ENCODE results near the gene CHRNA7. TPM values are rescaled to one million over a fixed set of nuclear protein-coding genes. Genes with fewer than 3 reads are reported as not detected.

Gene CHRNA7
- total RNA-seq, 1 donor from 2014 or later, result 1.5 TPM

DNA sequence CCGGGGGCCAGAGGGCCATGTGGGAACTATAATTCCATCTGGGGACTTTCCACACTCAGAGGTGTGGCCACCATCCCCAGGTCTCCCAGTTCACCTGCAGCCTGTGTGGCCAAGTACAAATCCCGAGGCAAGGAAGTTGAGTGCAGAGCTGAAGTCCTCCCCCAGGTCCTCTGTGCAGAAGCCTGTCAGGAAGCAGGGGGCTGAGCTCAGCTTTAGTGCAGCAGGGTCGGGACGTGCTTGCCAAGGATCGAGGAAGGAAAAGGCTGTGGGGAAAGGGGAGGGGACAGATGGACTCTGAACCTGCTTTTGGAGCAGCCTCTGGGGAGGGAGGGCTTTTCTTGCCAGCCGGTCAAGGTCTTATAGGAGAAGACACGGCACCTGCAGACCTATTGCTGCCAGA lies 67.7 kb downstream of the CHRNA7 start:
- no peak for DNase-seq (ENCODE audit: low read depth)
- TF ChIP-seq, protein P1, sequence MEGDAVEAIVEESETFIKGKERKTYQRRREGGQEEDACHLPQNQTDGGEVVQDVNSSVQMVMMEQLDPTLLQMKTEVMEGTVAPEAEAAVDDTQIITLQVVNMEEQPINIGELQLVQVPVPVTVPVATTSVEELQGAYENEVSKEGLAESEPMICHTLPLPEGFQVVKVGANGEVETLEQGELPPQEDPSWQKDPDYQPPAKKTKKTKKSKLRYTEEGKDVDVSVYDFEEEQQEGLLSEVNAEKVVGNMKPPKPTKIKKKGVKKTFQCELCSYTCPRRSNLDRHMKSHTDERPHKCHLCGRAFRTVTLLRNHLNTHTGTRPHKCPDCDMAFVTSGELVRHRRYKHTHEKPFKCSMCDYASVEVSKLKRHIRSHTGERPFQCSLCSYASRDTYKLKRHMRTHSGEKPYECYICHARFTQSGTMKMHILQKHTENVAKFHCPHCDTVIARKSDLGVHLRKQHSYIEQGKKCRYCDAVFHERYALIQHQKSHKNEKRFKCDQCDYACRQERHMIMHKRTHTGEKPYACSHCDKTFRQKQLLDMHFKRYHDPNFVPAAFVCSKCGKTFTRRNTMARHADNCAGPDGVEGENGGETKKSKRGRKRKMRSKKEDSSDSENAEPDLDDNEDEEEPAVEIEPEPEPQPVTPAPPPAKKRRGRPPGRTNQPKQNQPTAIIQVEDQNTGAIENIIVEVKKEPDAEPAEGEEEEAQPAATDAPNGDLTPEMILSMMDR (conservative IDR thresholded peaks at IDR 0.05; ENCODE audit: low read depth, low read length), result no peak
- no peak overlapping the region for H3K4me3 ChIP-seq (ENCODE audit: low read depth, low read length)

DNA sequence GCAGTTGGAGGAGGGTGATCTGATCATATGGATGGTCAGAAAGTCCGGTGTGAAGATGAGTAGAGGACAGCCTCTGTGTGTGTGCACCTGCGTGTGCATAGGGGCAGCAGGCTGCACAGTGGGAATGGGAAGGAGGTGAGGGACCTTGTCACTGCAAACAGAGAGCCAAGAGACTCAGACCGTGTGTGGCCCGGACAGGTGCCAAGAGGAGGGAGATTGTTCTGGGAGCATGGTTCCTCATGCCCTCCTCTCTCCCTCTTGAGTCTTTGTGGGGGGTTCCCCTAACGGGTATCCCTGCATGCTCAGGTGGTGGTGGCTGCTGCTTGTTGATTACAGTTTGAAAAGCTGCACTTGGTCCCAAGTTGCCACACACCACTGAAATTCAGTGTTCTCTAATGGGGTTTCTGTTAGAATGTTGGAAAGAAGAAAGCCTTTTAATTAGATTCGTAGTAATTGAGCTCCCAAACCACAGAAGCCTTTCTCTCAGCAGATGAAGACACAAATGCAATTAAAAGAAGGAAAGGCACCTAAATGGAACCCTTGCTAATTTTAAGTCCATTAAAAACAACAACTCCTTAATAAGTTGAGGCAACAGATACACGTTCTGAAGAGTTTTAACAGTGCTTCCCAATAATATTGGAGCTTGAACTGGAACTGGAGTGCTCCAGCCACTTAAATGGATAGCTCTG lies 68.9 kb downstream of the CHRNA7 start:
- no peak overlapping the region for H3K4me3 ChIP-seq (ENCODE audit: low read depth, low read length)
- TF ChIP-seq, protein P1 (conservative IDR thresholded peaks at IDR 0.05; ENCODE audit: low read depth, low read length), result no peak
- no peak for DNase-seq (ENCODE audit: low read depth)

DNA sequence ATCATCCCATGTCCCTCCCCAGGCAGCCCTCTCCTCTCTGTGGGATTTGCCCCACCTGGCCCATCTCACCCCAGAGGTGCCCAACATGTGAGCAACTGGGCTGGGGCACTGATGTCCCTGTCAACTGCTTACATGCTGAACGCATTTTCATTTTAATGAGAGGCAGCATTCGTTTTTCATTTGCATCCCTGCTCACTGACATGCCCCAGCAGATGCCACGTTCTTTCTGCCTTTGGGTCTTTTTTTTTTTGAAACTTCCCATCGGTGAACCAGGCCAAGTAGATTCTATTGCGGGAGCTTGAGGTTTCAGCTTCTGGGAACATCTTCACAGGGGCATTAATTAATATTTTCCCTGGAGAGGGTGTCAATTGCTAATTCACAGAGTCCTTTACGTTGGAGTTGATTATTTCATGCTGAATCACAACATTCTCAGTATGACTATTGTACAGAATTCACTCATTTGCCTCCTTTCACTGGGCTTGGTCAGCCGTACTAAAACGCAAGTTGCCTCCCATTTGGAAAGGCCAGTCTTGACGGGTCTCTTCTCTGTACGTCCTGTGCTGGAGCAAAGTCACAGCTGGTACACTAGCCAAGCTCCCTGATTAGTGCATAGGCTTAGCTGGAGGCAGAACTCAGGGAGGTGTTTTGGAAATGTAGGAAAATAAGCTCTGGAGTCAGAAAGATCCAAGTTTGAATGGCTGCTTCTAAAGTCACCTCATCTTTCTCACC lies 69.8 kb downstream of the CHRNA7 start:
- no peak overlapping the region for H3K4me3 ChIP-seq (ENCODE audit: low read depth, low read length)
- TF ChIP-seq, protein P1 (conservative IDR thresholded peaks at IDR 0.05; ENCODE audit: low read depth, low read length), result no peak
- DNase-seq (ENCODE audit: low read depth), result no peak

DNA sequence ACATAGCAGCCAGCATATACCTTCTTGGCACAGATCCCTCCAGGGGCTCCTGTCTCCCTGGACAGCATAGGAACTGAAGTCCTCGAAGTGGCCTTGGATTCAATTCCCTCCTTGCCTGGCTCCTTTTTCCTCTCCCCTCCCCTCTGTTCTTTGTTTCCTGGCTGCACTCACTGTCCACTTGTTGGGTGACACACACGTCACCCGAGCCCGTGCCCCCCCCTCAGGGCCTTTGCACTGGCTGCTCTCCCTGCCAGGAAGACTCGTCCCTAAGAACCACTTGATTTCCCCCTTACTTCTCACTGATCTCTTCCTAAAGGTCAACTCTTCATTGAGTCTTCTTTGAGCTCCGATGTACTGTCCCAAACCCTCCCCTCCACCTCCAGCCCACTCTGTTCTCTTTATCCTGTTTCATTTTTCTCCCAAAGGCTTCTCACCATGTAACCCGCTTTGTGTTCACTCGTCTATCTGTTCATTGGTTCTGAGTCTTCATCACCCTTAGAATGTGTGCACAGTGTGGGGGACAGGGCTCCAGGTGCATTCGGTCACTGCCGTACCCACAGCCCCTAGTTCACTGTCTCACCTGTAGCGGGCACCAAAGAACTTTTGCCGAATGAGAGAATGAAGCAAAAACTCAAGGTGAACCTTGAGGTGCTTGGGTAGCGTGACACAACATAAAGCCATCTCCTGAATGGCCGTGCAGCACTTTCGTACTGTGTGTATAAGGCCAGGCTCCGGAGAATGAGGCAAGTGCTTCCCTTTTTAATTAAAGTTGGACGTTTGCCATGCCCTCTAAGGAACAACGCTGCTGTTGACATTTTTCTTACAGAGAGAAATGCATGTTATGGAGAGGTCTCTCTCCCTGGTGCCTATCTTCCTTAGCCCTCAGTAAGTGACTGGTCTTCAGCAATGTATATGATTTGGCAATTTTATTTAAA lies 74.0 kb downstream of the CHRNA7 start:
- no peak for DNase-seq (ENCODE audit: low read depth)
- no peak overlapping the region for H3K4me3 ChIP-seq (ENCODE audit: low read depth, low read length)
- TF ChIP-seq, protein P1 (conservative IDR thresholded peaks at IDR 0.05; ENCODE audit: low read depth, low read length), result no peak

DNA sequence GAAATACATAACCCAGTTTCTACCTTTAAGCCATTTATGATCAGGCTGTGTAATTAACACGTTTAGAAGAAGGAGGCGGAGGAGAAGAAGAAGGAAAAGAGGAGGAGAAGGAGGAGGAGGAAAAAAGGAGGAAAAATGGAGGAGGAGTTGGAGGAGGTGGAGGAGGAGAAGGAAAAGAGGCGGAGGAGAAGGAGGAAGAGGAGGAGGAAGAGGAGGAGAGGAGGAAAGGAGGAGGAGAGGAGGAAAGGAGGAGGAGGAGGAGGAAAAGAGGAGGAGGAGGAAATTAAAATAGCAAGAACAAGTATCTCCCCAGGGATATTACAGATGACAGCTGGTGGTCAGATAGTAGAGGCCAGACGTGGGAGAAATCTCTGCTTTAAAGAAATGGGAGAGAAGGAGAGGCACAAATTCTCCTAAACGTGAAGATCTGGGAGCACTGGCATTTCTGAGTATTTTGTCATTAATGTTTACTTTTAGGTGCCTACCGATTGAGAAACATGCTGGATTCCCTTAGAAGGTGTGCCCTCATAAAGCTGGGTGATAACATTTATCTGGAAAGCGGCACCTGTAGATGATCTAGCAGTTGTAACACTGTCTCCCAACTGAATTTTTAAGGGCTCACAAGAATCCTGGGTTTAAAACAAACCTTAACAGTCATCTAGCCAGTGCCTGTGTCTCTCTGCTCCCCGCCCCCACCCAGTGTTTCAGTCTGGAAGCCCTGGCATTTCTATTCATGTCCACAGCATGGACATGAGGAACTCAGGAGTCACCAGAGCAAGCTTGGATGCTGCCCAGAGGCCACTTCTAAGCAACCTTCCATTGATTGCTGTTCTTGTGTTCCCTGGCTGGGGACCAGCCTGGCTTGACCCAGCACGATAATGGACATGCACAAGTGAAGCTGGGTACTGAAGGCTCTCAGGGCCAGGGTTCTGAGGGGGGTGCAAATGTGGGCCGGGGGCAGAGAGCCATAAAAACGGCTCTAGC lies 75.2 kb downstream of the CHRNA7 start:
- no peak for DNase-seq (ENCODE audit: low read depth)
- H3K4me3 ChIP-seq (ENCODE audit: low read depth, low read length), result no peak overlapping the region
- TF ChIP-seq, protein P1 (conservative IDR thresholded peaks at IDR 0.05; ENCODE audit: low read depth, low read length), result no peak

Data from epithelial cell of proximal tubule (primary cell).